ENCODE results near the gene FAM124A.
A peak's percentile ranks its signal among the peaks of the same experiment; 100 is the strongest.

The FAM124A gene

GRCh38 chr13:51292000-51292565 lies 69.9 kb downstream of the FAM124A start:
- peak overlapping the region in 1 of 3 experiments; percentile 21 for H3K27ac Mint-ChIP-seq
- H3K27me3 Mint-ChIP-seq (ENCODE audit: low read depth), result no peaks in the 10 kb centered on the region
- no peak for TF ChIP-seq CTCF (IDR thresholded peaks at IDR 0.05; ENCODE audit: unreplicated experiment in 3 of 3)
- H3K4me1 Mint-ChIP-seq, result peaks cover 8% of the 10 kb centered on the region
- H3K9me3 Mint-ChIP-seq, result no peaks in the 10 kb centered on the region
- no peaks in the 10 kb centered on the region for H3K36me3 Mint-ChIP-seq (ENCODE audit: low read depth)
- H3K4me3 Mint-ChIP-seq, result no peak overlapping the region

- H3K4me1 Mint-ChIP-seq, result peaks cover 1% of the 10 kb centered on the region
- no peak overlapping the region for H3K27ac Mint-ChIP-seq
- H3K9me3 Mint-ChIP-seq, result no peaks in the 10 kb centered on the region
- H3K27me3 Mint-ChIP-seq (ENCODE audit: low read depth), result peaks cover 10% of the 10 kb centered on the region
- H3K36me3 Mint-ChIP-seq (ENCODE audit: low read depth), result no peaks in the 10 kb centered on the region
- H3K4me3 Mint-ChIP-seq, result no peak overlapping the region
- no peak for TF ChIP-seq CTCF (IDR thresholded peaks at IDR 0.05; ENCODE audit: unreplicated experiment in 3 of 3)
These were observed 75.4 kb downstream of the FAM124A start for GRCh38 chr13:51297556-51297955.

GRCh38 chr13:51298812-51299211 lies 76.6 kb downstream of the FAM124A start:
- H3K27ac Mint-ChIP-seq, result no peak overlapping the region
- peaks cover 10% of the 10 kb centered on the region for H3K27me3 Mint-ChIP-seq (ENCODE audit: low read depth)
- no peaks in the 10 kb centered on the region for H3K4me1 Mint-ChIP-seq
- TF ChIP-seq CTCF (IDR thresholded peaks at IDR 0.05; ENCODE audit: unreplicated experiment in 3 of 3), result no peak
- H3K36me3 Mint-ChIP-seq (ENCODE audit: low read depth), result no peaks in the 10 kb centered on the region
- H3K4me3 Mint-ChIP-seq, result no peak overlapping the region
- H3K9me3 Mint-ChIP-seq, result no peaks in the 10 kb centered on the region

- Mint-ChIP-seq H3K4me1 (no peaks in the 10 kb centered on the region), H3K9me3 (no peaks in the 10 kb centered on the region), H3K36me3 (ENCODE audit: low read depth) (no peaks in the 10 kb centered on the region), H3K4me3 (no peak overlapping the region), H3K27ac (no peak overlapping the region), H3K27me3 (ENCODE audit: low read depth) (peaks cover 10% of the 10 kb centered on the region)
- TF ChIP-seq CTCF (IDR thresholded peaks at IDR 0.05; ENCODE audit: unreplicated experiment in 3 of 3), result no peak
These were observed 80.9 kb downstream of the FAM124A start for GRCh38 chr13:51303063-51303552.

- H3K27ac Mint-ChIP-seq, result no peak overlapping the region
- peaks cover 10% of the 10 kb centered on the region for H3K27me3 Mint-ChIP-seq (ENCODE audit: low read depth)
- no peak overlapping the region for H3K4me3 Mint-ChIP-seq
- no peak for TF ChIP-seq CTCF (IDR thresholded peaks at IDR 0.05; ENCODE audit: unreplicated experiment in 3 of 3)
- no peaks in the 10 kb centered on the region for H3K36me3 Mint-ChIP-seq (ENCODE audit: low read depth)
- H3K9me3 Mint-ChIP-seq, result no peaks in the 10 kb centered on the region
- no peaks in the 10 kb centered on the region for H3K4me1 Mint-ChIP-seq
These were observed 81.7 kb downstream of the FAM124A start for GRCh38 chr13:51303882-51304281.

- Mint-ChIP-seq H3K36me3 (ENCODE audit: low read depth) (no peaks in the 10 kb centered on the region), H3K9me3 (no peaks in the 10 kb centered on the region), H3K4me1 (no peaks in the 10 kb centered on the region), H3K27me3 (ENCODE audit: low read depth) (peaks cover 7% of the 10 kb centered on the region), H3K4me3 (no peak overlapping the region), H3K27ac (no peak overlapping the region)
- no peak for TF ChIP-seq CTCF (IDR thresholded peaks at IDR 0.05; ENCODE audit: unreplicated experiment in 3 of 3)
These were observed 83.2 kb downstream of the FAM124A start for GRCh38 chr13:51305271-51305967.

Measured in nephron (organoid).